HAP-1 (cell line): ENCODE data around the gene CDH22.

Source experiments
- DNase-seq, 2 experiments: peaks; one replicate each; pipeline ENCODE4 v3.0.0-alpha.2; 2016 to 2020; ENCODE audit warnings: low spot score in 2 of 2
- H3K27me3 ChIP-seq: fragments of 250-450 bp; sonication (Bioruptor Pico); 2 replicates; pipeline ENCODE4 v1.5.1; 2020; ENCODE audit warnings: low read depth, mild to moderate bottlenecking, moderate library complexity
- H3K36me3 ChIP-seq: fragments of 250-450 bp; sonication (Bioruptor Pico); replicated peaks from 2 replicates; pipeline ENCODE4 v1.5.1; 2020; ENCODE audit warnings: mild to moderate bottlenecking
- H3K4me1 ChIP-seq: fragments of 250-450 bp; sonication (Bioruptor Pico); 2 replicates; pipeline ENCODE4 v1.5.1; 2020; ENCODE audit warnings: mild to moderate bottlenecking
- H3K4me3 ChIP-seq: fragments of 250-450 bp; sonication (Bioruptor Pico); 2 replicates; pipeline ENCODE4 v1.5.1; 2020; ENCODE audit warnings: mild to moderate bottlenecking, moderate library complexity
- H3K9me3 ChIP-seq: fragments of 250-450 bp; sonication (Bioruptor Pico); 2 replicates; pipeline ENCODE4 v1.5.1; 2020; ENCODE audit warnings: mild to moderate bottlenecking, moderate library complexity
- in situ Hi-C: fragments of 300-500 bp; cut with MboI; formaldehyde crosslinking; loops from 3 replicates; pipeline ENCODE4 v1.14.3; 2020; ENCODE audit warnings: low sequenced_read_pairs, inconsistent platforms, mixed read lengths

The CDH22 gene

GRCh38 chr20:46237736-46238135, 70.6 kb downstream of the CDH22 start:
- H3K27me3 ChIP-seq, result peaks cover 7% of the 10 kb centered on the region; the same call in 1 of the 2 replicates

GRCh38 chr20:46237227-46237626, 71.1 kb downstream of the CDH22 start:
- DNase-seq, result no peak
- in situ Hi-C loops, result no loop called here
- no peaks in the 10 kb centered on the region for H3K4me1 ChIP-seq

More at GRCh38 chr20:46237736-46238135, 70.6 kb downstream of the CDH22 start:
- Histone ChIP-seq H3K36me3 (no peaks in the 10 kb centered on the region), H3K4me1 (no peaks in the 10 kb centered on the region), H3K4me3 (no peak overlapping the region), H3K9me3 (no peaks in the 10 kb centered on the region)
- in situ Hi-C loops, result no loop called here
- DNase-seq, result no peak

GRCh38 chr20:46235077-46235476, 73.2 kb downstream of the CDH22 start:
- peaks cover 7% of the 10 kb centered on the region; the same call in 1 of the 2 replicates for H3K27me3 ChIP-seq
- H3K4me1 ChIP-seq, result no peaks in the 10 kb centered on the region
- no peak for DNase-seq
- in situ Hi-C loops, result no loop called here
- no peak overlapping the region for H3K4me3 ChIP-seq
- no peaks in the 10 kb centered on the region for H3K9me3 ChIP-seq
- H3K36me3 ChIP-seq, result no peaks in the 10 kb centered on the region

More at GRCh38 chr20:46237227-46237626, 71.1 kb downstream of the CDH22 start:
- Histone ChIP-seq H3K36me3 (no peaks in the 10 kb centered on the region), H3K9me3 (no peaks in the 10 kb centered on the region), H3K27me3 (peaks cover 7% of the 10 kb centered on the region; the same call in 1 of the 2 replicates), H3K4me3 (no peak overlapping the region)

GRCh38 chr20:46233701-46234100, 74.6 kb downstream of the CDH22 start:
- Histone ChIP-seq H3K9me3 (no peaks in the 10 kb centered on the region), H3K4me1 (no peaks in the 10 kb centered on the region), H3K4me3 (no peak overlapping the region), H3K36me3 (no peaks in the 10 kb centered on the region), H3K27me3 (peaks cover 7% of the 10 kb centered on the region; the same call in 1 of the 2 replicates)
- in situ Hi-C loops, result no loop called here
- DNase-seq, result no peak

GRCh38 chr20:46232539-46232938, 75.8 kb downstream of the CDH22 start:
- no peak overlapping the region for H3K4me3 ChIP-seq
- no peak for DNase-seq
- H3K36me3 ChIP-seq, result no peaks in the 10 kb centered on the region
- no peaks in the 10 kb centered on the region for H3K9me3 ChIP-seq
- in situ Hi-C loops, result no loop called here
- peaks cover 7% of the 10 kb centered on the region; the same call in 1 of the 2 replicates for H3K27me3 ChIP-seq
- no peaks in the 10 kb centered on the region for H3K4me1 ChIP-seq

GRCh38 chr20:46230801-46231282, 77.5 kb downstream of the CDH22 start:
- in situ Hi-C loops, result no loop called here
- Histone ChIP-seq H3K9me3 (no peaks in the 10 kb centered on the region), H3K27me3 (peaks cover 7% of the 10 kb centered on the region; the same call in 1 of the 2 replicates), H3K4me3 (no peak overlapping the region), H3K4me1 (no peaks in the 10 kb centered on the region), H3K36me3 (no peaks in the 10 kb centered on the region)
- peak in 1 of 2 experiments; percentile 66 for DNase-seq

GRCh38 chr20:46230106-46230491, 78.2 kb downstream of the CDH22 start:
- no peaks in the 10 kb centered on the region for H3K36me3 ChIP-seq
- DNase-seq, result no peak
- peaks cover 11% of the 10 kb centered on the region for H3K27me3 ChIP-seq
- in situ Hi-C loops, result no loop called here
- no peaks in the 10 kb centered on the region for H3K9me3 ChIP-seq
- no peak overlapping the region for H3K4me3 ChIP-seq
- H3K4me1 ChIP-seq, result no peaks in the 10 kb centered on the region

- H3K9me3 ChIP-seq, result no peaks in the 10 kb centered on the region
- no peak for DNase-seq
- in situ Hi-C loops, result no loop called here
- H3K27me3 ChIP-seq, result peaks cover 11% of the 10 kb centered on the region
- no peaks in the 10 kb centered on the region for H3K36me3 ChIP-seq
- no peak overlapping the region for H3K4me3 ChIP-seq
- H3K4me1 ChIP-seq, result no peaks in the 10 kb centered on the region
Observed at GRCh38 chr20:46229478-46230105, 78.7 kb downstream of the CDH22 start.

GRCh38 chr20:46228670-46229069, 79.6 kb downstream of the CDH22 start:
- peaks cover 8% of the 10 kb centered on the region; the same call in 1 of the 2 replicates for H3K27me3 ChIP-seq
- H3K36me3 ChIP-seq, result no peaks in the 10 kb centered on the region
- no peaks in the 10 kb centered on the region for H3K4me1 ChIP-seq
- in situ Hi-C loops, result no loop called here
- no peak overlapping the region for H3K4me3 ChIP-seq
- DNase-seq, result no peak
- H3K9me3 ChIP-seq, result no peaks in the 10 kb centered on the region

- Histone ChIP-seq H3K27me3 (peaks cover 4% of the 10 kb centered on the region; the same call in 1 of the 2 replicates), H3K36me3 (no peaks in the 10 kb centered on the region), H3K4me1 (no peaks in the 10 kb centered on the region), H3K9me3 (no peaks in the 10 kb centered on the region), H3K4me3 (no peak overlapping the region)
- DNase-seq, result no peak
- in situ Hi-C loops, result no loop called here
Observed at GRCh38 chr20:46227272-46227767, 81.0 kb downstream of the CDH22 start.

GRCh38 chr20:46226602-46227001, 81.7 kb downstream of the CDH22 start:
- no peak for DNase-seq
- no peaks in the 10 kb centered on the region for H3K9me3 ChIP-seq
- no peaks in the 10 kb centered on the region for H3K36me3 ChIP-seq
- H3K27me3 ChIP-seq, result peaks cover 4% of the 10 kb centered on the region; the same call in 1 of the 2 replicates
- in situ Hi-C loops, result no loop called here
- H3K4me1 ChIP-seq, result no peaks in the 10 kb centered on the region
- no peak overlapping the region for H3K4me3 ChIP-seq

GRCh38 chr20:46222521-46223007, 85.7 kb downstream of the CDH22 start:
- DNase-seq, result no peak
- no peaks in the 10 kb centered on the region; the same call in 1 of the 2 replicates for H3K4me1 ChIP-seq
- in situ Hi-C loops, result no loop called here
- no peaks in the 10 kb centered on the region for H3K9me3 ChIP-seq
- peaks cover 4% of the 10 kb centered on the region; the same call in 1 of the 2 replicates for H3K27me3 ChIP-seq
- H3K36me3 ChIP-seq, result no peaks in the 10 kb centered on the region
- H3K4me3 ChIP-seq, result no peak overlapping the region

- no peaks in the 10 kb centered on the region for H3K36me3 ChIP-seq
- DNase-seq, result no peak
- H3K4me3 ChIP-seq, result no peak overlapping the region
- H3K9me3 ChIP-seq, result no peaks in the 10 kb centered on the region
- H3K27me3 ChIP-seq, result peaks cover 4% of the 10 kb centered on the region; the same call in 1 of the 2 replicates
- in situ Hi-C loops, result no loop called here
- H3K4me1 ChIP-seq, result no peaks in the 10 kb centered on the region; the same call in 1 of the 2 replicates
Observed at GRCh38 chr20:46221256-46221833, 87.0 kb downstream of the CDH22 start.
